Amygdala (tissue), 56 donors: Measurements from ENCODE around the gene LITAF.
"Not testable (repeated sequence)": the region's sequence is repeated elsewhere in the genome, so short reads cannot be mapped to it uniquely, and the experiment has no call there.

Experiments
- DNase-seq, 56 donors: peaks; one replicate each; lab custom pipeline; 2025; lab: John Stamatoyannopoulos, UW

LITAF gene

DNA sequence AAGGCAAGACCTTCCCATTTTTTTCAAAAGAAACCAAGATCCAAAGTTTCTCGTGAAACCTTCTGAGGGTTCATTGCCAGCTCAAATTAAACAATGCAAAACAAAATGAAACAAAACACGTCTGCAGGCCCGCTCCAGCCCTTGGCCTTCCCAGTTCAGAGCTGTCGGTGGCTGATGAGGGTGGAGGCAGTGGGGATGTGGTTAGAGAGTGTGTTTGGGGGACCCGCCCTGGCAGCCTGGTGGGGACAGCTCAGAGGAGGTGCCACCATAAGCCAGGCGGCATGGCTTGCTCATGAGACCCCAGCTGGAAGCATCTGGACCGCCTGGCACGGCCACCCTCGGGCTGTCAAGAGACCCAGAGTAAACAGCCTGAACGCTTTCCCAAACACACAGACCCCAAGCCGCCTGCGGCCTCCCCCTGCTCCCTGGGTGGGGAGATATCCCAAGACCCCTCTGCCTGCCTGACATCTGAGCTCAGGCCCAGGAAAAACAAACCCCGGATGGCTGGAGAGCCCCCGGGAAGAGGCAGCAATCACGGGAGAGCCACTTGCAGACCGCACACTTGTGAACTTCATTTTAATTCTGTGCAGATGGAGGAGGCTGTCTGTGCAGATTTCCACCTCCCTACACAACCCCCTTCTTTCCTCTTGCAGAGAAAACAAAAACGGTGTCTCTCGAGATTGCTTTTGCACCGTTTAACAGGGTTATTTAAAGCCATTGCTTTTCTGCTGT lies 35.4 kb upstream of the LITAF start:
- DNase-seq: peak in 1 of 56 donors; percentile 3

DNA sequence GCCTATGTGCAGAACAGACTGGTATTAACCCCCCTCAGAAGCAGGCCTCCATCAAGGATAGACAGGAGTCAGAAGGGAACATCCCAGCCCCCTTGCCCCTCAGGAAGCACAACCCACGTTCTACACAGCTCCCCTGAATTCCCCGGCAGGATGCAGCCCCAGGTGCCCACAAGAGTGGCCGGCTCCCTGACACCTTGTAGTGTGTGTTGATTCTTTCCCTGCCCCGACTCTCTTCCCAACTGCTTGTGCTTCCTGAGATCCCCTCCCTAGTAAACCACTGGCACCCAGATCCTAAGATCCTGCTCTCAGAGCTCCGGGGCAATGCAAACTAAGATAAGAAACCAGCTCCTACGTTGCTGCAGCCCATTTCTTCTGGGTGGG lies 34.8 kb upstream of the LITAF start:
- DNase-seq: no peak

DNA sequence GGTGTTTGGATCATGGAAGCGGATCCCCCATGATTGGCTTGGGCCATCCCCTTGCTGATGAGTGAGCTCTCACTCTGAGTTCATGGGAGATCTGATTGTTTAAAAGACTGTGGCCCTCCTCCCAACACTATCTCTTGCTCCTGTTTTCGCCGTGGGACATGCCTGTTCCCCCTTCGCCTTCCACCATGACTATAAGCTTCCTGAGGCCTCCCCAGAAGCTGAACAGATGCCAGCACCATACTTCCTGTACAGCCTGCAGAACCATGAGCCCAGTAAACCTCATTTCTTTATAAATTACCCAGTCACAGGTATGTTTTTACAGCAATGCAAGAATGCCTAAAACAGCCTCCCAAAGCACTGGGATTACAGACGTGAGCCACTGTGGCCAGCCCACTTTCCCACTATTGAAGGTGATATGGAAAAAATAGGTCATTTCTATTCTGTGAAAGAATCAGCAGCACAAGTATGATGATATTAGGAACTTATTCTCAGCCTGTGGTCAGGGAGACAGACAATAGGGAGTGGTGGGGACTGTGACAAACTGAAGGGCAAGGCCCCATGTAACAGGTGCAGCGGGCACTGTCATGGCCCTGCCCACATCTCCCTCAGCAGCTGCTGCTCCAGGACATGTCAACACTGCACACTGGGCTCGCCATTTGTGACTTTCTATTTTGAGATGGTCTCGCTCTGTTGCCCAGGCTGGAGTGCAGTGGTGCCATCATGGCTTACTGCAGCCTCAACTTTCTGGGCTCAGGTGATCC lies 33.7 kb upstream of the LITAF start:
- DNase-seq: no peak

DNA sequence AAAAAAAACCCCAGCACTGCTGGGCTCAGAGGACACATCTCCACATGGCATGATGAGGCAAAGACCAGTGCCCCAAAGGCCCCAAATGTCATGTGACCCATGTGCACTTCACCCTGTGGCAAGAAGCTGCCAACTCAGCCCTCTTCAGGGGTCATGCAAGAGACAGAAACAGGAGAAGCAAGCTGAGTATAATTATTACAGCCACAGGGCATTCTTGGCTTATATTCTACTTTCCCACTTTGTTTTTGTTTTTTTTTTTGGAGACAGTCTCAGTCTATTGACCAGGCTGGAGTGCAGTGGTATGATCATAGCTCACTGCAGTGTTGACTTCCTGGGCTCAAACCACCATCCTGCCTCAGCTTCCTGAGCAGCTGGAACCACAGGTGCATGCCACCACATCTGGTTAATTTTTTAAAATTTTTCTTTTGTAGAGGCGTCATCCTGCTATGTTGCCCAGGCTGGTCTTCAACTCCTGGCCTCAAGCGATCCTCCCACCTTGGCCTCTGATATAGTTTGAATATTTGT lies 32.7 kb upstream of the LITAF start:
- no peak for DNase-seq

DNA sequence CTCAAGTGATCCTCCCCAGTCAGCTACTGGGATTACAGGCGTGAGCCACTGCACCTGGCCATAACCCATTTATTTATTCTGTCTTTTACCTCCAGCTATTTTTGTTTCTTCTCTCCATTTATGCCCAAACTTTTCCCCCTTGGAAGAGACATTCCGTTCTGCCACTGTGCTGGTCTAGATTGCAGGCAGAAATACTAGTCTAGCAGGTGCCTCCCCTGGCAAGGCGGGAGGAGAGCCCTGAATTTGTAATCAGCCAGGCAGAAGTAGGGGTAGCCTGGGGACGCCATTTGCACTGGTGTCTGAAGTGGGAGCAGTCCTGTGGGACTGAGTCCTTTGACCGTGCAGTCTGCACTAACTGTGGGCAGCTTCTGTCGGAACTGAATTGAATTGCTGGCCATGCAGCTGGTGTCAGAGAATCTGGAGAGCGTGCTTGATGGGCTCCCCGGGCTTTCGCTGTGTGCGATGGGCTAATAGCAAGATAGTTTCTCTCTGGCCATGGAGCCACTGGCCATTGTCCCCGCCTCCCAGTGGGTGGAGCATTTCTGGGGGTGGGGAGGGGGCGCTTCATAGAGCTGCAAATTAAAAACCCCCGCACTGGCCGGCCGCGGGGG lies 31.5 kb upstream of the LITAF start:
- DNase-seq: no peak

DNA sequence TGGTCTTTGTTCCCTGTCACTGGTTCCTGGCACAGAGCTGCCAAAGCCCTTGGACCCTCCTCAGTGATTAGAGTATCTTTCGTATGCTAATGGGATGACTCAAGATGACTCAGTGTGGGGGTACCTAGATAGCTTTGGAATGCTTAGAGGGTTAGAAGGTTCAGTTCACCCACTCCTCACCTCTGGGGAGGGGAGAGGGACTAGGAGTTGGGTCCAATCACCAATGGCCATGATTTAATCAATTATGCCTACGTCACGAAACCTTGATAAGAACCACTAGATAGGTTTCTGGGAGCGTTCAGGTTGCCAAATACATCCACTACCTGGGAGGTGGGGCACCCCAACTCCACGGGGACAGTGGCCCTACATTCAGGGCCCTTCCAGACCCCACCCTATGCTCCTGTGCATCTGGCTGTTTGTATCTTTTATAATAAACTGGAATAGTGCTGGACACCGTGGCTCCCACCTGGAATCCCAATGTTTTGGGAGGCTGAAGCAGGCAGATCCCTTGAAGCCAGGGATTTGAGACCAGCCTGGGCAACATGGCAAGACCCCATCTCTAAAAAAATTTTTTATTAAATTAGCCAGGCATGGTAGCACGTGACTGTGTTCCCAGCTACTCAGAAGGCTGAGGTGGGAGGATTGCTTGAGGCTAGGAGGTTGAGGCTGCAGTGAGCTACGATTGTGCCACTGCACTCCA lies 29.2 kb upstream of the LITAF start:
- DNase-seq: no peak

DNA sequence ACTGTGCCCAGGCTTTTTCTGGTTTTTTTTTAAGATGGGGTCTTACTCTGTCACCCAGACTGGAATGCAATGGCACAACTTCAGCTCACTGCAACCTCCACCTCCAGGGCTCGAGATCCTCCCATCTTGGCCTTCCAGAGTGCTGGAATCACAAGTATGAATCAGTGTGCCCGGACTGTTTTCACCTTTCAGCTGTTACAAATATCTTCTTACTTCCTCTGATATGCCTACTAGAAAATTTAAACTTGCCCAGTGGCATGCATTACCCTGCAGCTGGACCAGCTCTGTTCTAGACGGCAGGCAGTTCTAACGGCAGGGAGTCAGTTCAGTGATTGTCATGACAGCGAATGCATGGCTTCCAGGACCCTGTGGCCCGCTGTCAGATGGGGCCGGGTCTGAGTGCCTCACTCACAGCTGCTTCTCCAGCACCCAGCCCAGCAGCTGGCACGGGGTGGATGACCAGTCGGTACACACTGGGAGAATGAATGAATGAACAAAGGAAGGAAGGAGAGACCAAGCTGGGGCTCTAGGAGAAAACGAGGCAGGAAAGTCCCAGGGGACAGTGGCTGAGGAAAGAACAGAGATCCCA lies 28.0 kb upstream of the LITAF start:
- DNase-seq: peak in 2 of 56 donors; percentile 9 to 15

DNA sequence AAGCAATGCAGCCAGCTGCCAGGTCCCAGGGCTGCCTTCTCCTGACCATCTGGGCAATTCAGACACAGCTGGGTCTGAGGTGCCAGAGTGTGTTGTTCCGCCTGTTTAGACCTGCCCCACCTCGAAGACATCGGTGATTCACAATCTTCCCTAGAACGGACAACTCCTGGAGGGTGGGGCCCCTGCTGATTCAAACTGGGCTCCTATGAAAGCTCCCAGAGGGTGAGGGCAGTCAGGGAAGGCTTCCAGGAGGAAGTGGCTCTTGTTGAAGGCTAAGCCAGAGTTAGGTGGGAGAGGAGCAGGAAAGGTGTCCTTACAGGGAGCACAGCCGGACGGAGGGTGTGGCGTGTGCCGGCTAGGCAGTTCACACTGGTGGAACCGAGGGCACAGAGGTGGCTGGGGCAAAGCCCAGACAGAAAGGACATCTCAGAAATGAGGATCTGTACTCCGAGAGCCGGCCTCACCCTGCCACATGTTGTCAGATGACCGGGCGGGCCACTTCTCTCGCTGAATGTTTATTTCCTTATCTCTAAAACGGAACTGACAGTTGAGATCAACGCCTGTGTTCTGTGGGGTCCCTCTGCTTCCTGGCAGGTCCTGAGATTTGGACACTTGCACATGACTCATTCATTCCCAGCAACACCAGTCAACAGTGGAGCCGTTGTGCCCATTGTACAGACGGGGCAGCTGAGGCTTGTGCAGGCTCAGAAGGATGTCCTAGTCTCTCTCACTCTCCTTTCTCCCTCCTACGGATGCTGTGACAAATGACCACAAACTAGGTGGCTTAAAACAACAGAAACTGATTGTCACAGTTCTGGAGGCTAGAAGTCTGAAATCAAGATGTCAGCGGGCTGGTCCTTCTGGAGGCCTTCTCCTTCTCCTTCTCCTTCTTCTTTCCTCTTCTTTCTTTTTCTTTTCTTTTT lies 26.9 kb upstream of the LITAF start:
- DNase-seq: peak in 12 of 56 donors; percentile 11 to 54 (median 22)

DNA sequence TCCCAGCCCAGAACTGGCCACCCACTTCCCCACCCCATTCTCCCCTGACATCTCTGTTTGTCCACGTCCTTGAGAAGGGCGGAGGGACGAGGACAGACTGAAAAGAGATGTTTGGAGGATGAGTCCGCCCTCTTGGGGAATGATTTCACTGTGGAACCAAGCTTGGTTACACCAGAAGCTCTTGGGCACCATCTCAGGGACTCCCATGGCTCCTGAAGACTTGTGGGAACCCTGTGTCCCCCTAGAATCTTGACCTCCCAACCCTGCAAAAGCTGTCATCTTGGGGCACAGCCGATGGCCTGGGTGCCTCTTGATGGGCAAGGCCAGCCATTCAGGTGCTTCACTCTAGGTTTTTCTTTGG lies 25.9 kb upstream of the LITAF start:
- no peak for DNase-seq

DNA sequence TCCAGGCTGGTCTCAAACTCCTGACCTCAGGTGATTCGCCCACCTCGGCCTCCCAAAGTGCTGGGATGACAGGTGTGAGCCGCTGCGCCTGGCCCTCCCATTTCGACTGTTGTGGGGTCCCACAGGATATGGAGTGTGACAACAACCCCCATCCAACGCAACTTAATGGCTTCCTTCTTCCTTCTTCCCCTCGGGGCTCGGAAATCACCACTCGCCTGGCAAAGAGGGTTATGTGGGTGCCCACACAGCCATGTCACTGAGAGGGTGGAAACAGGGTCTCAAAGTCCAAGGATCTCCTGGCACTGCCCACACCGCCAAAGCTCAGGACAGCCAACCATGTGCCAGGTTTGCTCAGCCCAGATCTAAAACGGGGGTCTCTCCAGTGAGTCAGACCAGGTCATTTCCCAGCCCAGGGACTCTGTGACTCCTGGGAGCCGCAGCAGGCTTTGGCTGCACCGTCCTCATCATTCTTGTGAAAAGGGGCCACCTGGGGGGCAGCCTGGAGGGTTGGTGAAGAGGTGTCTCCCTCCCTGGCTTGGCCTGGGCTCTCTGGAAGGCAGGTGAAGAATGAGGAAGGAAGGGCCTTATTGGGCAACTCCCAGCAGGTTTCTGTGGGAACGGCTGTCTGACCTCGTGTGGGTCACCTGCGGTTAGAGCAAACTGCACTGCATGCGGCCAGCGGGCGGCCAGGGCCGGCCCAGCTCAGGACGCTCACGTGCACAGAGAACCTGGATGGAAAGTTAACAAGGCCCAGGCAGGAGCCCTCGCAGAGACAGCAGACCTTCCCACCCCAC lies 25.3 kb upstream of the LITAF start:
- peak in 3 of 56 donors; percentile 5 to 13 (median 11) for DNase-seq

DNA sequence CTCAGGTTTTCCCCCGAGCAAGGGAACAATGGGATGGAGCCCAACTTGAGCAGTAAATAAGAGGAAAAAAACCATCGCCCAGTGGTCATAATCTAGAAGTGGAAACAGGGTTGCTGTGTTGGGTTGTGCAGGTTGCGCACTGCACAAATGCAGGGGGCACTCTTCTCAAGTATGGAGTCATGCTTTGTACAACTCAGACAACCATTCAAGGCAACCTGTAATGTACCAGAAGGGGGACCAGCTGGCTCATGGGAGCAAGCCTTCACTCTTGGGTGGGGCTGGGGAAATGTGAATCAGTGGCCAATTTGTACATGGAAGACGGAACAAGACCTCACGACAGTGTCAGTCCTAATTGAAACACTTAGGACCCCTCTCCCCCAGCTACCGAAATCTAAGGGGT lies 23.9 kb upstream of the LITAF start:
- no peak for DNase-seq

DNA sequence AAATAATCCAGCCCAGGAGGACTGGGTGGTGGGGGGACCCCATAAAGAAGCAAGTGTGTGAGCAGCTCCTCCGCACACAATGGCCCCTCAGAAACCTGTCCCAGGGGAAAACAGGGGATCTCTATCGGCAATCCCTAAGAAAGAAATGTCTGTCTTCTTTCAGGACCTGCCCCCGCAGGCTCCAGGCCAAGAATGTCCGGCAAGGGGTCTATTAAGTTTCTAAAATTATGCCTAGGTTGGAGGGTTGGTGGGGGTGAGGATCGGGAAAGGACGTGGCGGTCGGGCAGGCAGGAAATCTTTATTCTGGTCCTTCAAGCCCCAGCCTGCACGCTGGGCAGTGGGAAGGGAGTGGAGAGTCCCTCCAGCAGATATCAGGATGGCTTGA lies 23.4 kb upstream of the LITAF start:
- no peak for DNase-seq

DNA sequence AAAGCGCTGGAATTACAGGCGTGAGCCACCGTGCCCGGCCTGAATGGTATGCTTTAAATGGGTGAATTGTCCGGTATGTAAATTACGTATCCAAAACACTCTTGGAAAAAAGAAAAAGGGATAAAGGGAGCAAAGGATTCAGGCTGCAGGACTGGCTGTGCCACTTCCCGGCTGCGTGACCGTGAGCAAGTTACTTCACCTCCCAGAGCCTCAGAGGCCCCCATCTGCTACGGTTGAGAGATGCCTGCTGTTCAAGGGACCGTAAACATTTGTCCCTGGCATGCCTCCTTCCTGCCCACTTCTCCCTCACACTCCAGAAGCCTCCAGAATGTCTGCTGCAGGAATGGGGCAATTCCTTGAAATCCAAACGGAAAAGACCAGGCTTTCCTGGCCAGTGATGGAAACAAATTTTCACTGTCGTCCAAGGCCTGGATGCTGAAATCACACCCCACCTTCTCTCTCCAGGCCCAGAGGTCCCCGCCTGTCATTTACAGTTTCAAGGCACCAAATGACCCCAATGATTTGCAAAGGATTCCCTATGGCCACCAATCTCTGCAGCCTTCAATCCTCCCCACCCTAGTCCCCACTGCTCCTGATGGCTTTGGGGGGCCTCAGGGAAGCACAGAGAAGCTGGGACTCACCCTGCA lies 22.9 kb upstream of the LITAF start:
- DNase-seq: peak in 2 of 56 donors; percentile 8 to 16

DNA sequence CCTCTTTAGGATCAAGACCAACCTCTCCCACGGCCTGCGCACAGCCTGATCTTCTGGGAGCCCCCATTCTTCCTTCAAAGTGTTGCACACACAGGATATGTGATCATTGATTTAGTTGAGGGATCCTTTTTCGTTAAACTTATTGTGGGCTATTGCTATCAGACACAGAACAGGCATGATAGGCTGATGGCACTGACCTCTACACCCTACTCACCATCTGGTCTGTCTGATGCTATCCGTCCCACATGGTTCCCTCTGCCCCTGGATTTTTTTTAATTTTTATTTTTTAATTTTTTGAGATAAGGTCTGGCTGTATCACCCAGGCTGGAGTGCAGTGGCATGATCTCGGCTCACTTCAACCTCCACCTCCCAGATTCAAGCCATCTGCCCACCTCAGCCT lies 19.2 kb upstream of the LITAF start:
- DNase-seq: no peak

DNA sequence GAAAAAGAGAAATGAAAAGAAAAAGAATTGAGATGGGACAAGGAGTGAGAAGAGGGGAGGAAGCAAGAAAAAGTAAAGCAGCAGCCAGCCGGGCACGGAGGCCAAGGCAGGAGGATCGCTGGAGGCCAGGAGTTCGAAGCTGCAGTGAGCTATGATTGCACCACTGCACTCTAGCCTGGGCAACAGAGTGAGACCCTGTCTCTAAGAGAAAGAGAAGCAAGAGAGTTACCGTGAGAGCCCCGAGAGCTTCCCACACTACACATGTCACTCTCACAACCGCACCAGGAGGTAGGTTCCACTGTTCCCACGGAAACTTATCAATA lies 18.8 kb upstream of the LITAF start:
- DNase-seq: no peak

DNA sequence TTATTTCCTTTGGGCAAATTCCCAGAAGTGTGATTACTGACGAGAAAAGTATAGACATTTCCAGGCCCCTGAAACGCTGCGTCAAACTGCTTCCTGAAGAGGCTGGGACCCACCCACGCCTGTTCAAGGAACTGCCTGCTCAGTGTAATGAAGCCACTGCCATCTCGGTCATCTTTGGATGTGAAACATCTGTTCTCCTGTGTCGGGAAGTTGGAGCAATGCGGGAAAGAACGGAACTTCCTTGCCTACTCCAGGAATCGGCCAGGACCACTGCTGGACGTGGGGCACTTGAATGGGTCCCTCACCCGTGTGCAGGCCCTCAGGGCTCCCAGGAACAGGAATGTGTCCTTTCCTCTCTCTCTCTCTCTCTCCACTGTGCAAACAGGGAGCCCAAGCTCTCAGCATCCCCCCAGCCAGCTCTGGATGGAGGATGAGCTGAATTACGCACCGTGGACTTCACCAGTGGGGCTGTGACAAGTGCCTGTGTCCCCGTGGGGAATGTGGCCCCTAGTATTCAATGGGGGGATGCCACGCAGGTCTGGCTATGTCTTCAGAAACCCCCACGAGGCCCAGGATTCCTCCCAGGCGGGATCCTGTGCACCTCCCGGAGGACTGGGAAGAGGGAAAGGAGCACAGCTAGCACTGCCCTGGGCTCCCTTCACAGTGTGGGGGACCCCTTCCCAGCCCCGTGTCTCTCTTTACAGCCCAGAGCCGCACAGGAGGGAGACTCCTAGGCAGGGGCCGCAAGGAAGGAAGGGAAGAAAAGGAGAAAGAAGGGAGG lies 18.3 kb upstream of the LITAF start:
- no peak for DNase-seq

DNA sequence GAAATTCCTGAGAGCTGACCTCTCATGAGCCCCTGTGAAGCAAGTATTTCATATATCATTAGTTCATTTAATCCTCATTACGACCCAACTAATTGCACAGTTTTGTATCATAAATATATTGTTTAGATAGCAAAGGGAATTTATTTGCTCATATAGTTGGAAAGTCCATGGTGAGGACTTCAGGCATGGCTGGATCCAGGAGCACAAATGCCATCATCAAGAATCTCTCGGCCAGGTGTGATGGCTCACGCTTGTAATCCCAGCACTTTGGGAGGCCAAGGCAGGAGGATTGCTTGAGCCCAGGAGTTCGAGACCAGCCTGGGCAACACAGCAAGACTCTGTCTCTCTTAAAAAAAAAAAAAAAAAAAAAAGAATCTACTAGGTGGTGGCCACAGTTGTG lies 17.6 kb upstream of the LITAF start:
- DNase-seq: not testable (repeated sequence)
